Chondrocyte (in vitro differentiated cells): Measurements from ENCODE around the gene FAM186B. TPM values are rescaled to one million over a fixed set of nuclear protein-coding genes. Genes with fewer than 3 reads are reported as not detected.

Experiments used
- DNase-seq: peaks from one replicate; pipeline ENCODE4 v3.0.0; 2021; ENCODE audit warnings: mixed read lengths, low spot score
- H3K27ac Mint-ChIP-seq: one replicate; pipeline ENCODE4 v1.8.0; 2021; ENCODE audit warnings: mild to moderate bottlenecking, moderate library complexity, mixed read lengths; ENCODE audit not compliant: unreplicated experiment
- H3K27me3 Mint-ChIP-seq: 2 replicates; pipeline ENCODE4 v1.8.0; 2021; ENCODE audit warnings: low read depth, mixed read lengths
- H3K36me3 Mint-ChIP-seq: 2 replicates; pipeline ENCODE4 v1.8.0; 2021; ENCODE audit warnings: low read depth, mixed read lengths
- H3K4me1 Mint-ChIP-seq: 2 replicates; pipeline ENCODE4 v1.8.0; 2021; ENCODE audit warnings: low read depth, mild to moderate bottlenecking, mixed read lengths
- H3K4me3 Mint-ChIP-seq: one replicate; pipeline ENCODE4 v1.8.0; 2021; ENCODE audit warnings: mild to moderate bottlenecking, moderate library complexity, mixed read lengths; ENCODE audit not compliant: unreplicated experiment
- H3K9me3 Mint-ChIP-seq: 2 replicates; pipeline ENCODE4 v1.8.0; 2021; ENCODE audit warnings: low read depth, mixed read lengths
- total RNA-seq: library from RNA; stranded (reverse); gene quantifications from 3 replicates; pipeline ENCODE4 v1.2.1, GENCODE V29; 2021
- TF ChIP-seq, protein P1 (sequence below): fragments of 200-600 bp; sonication (generic); IDR thresholded peaks from 2 replicates; pipeline ENCODE4 v1.5.0; 2021; ENCODE audit warnings: antibody characterized with exemption, mild to moderate bottlenecking, moderate library complexity

The FAM186B gene
- total RNA-seq, 1 donor from 2014 or later: 0.27 TPM

DNA sequence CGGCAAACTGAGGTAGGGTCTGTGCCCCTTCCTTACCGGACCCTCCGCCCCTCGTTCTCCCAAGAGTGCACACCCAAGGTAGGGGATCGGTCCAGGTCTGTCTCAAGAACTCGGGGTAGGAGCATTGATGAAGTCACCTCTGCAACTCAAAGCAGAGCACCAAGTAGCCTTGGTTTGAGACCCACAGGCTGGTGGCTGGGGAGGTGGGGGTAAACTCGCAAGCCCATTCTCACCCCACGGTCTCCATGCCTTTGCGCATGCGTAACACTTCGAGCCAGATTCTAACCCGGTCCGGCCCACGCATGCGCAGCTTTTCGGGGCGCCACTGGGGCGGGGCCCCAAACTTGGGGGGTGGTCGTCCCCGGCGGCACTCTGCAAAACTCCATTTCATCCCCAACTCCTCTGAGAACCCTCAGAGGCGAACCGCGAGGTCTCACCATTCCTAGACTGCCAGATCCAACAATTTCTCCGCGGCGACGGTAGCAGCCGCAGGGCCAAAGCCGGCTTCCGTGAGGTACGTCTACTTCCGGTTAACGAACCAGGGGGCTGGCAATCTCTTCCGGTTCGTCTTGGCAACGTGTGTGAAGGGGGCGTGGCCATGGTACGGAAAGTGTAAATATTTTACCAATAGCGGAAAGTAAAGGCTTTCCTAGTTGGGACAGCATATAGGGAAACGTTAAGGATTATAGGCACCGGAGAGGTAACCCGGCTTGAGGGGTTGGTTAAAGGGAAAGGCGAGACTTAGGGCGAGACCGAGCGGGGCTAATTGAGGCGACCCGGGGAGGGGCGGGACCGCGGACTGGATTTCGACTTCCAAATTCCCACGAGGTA, 37.6 kb downstream of the FAM186B start, which contains the start of gene MCRS1:
Gene MCRS1 (minus strand): TSS at position 532 of the 831 bp plus-strand sequence. CDS start 1,411 bp downstream, outside the sequence.
- H3K36me3 Mint-ChIP-seq: peaks cover 6% of the 10 kb centered on the region
- peak within 1 kb of the TSS; percentile 95 for H3K27ac Mint-ChIP-seq
- DNase-seq: no peak
- peaks cover 41% of the 10 kb centered on the region for H3K4me1 Mint-ChIP-seq
- H3K9me3 Mint-ChIP-seq: no peaks in the 10 kb centered on the region
- H3K4me3 Mint-ChIP-seq: peak within 1 kb of the TSS; percentile 95
- TF ChIP-seq, protein P1, sequence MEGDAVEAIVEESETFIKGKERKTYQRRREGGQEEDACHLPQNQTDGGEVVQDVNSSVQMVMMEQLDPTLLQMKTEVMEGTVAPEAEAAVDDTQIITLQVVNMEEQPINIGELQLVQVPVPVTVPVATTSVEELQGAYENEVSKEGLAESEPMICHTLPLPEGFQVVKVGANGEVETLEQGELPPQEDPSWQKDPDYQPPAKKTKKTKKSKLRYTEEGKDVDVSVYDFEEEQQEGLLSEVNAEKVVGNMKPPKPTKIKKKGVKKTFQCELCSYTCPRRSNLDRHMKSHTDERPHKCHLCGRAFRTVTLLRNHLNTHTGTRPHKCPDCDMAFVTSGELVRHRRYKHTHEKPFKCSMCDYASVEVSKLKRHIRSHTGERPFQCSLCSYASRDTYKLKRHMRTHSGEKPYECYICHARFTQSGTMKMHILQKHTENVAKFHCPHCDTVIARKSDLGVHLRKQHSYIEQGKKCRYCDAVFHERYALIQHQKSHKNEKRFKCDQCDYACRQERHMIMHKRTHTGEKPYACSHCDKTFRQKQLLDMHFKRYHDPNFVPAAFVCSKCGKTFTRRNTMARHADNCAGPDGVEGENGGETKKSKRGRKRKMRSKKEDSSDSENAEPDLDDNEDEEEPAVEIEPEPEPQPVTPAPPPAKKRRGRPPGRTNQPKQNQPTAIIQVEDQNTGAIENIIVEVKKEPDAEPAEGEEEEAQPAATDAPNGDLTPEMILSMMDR: no peak
- no peaks in the 10 kb centered on the region for H3K27me3 Mint-ChIP-seq

DNA sequence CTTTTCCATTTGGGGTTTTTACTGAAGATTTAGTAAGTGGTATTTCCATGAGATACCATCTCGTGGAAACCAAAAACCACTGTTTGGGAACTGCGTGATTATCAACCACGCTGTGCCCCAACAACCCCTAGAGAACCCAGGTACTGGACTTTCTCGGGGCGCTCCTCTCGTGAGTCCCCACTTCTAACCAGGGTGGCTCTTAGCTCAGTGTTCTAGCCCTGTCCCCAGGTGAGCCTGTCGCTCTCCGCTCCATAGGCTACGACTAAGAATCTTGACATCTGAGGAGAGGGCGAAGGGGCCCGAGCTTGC, 38.2 kb downstream of the FAM186B start:
- DNase-seq: no peak
- Mint-ChIP-seq H3K9me3 (no peaks in the 10 kb centered on the region), H3K4me3 (peak overlapping the region; percentile 95), H3K36me3 (peaks cover 10% of the 10 kb centered on the region), H3K27ac (peak overlapping the region; percentile 95), H3K4me1 (peaks cover 41% of the 10 kb centered on the region), H3K27me3 (no peaks in the 10 kb centered on the region)
- TF ChIP-seq, protein P1: no peak

DNA sequence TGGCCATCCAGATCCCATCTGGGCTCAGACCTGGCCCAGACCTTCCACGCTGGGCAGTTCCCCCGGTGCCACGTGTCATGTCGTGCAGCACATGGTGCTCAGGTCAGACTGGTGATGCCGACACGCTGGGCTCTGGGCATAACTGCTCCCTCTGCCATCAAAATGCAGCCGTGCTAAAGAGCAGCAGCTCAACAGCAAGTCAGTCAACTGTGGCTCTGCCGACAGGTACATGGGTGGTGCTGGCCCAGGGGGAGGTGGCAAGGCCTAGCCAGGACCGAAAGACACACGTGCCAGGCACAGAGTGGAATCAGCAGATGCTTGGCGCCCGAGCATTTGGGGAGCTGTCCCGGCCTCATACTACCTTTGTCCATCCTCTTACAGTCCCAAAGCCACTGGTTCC, 39.1 kb downstream of the FAM186B start:
- TF ChIP-seq, protein P1: no peak
- DNase-seq: no peak
- Mint-ChIP-seq H3K4me1 (peaks cover 41% of the 10 kb centered on the region), H3K27me3 (no peaks in the 10 kb centered on the region), H3K4me3 (no peak overlapping the region), H3K36me3 (peaks cover 14% of the 10 kb centered on the region), H3K27ac (no peak overlapping the region), H3K9me3 (no peaks in the 10 kb centered on the region)

DNA sequence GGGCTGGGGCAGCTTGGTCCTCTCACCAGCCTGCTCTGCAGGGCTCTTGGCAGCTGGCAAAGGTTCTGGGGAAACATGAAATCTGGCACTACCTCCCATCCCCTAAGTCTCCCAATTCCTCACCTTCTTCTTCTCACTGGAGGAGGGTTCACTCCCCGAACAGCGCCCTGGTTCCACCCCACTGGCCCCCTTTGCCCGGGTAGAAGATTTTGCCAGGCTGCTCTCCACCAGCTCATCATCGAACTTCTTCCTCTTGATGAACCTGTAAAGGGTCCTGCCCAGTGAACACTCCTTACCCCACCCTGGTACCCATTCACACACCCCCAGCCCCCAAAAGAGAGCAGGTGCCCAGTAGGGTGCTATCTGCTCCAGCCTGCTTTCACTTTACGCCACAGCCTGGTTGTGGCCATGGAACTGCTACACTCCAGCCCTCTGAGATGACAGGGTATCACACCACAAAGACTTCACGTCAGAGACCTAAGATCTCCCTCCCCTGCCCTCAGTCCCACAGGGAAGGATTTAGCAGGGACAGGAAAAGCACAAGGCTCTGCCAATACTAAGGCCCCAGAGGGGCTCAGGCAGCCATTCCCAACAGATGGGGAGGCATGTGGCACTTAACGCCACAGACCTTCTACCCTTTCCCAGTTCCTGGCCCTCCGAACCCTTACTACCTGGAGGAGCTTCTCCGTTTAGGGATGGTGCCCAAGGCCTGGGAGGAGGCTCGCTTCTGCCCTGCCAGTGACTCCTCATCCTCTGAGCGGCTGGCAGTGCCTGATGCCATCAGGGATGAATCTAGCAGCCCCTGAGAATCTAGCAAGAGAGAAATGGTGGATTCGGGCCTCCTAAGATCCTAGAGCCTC, 39.8 kb downstream of the FAM186B start:
- Mint-ChIP-seq H3K27me3 (no peaks in the 10 kb centered on the region), H3K36me3 (peaks cover 17% of the 10 kb centered on the region), H3K9me3 (no peaks in the 10 kb centered on the region), H3K4me1 (peaks cover 37% of the 10 kb centered on the region), H3K27ac (peak overlapping the region; percentile 63), H3K4me3 (no peak overlapping the region)
- DNase-seq: no peak
- TF ChIP-seq, protein P1: no peak

DNA sequence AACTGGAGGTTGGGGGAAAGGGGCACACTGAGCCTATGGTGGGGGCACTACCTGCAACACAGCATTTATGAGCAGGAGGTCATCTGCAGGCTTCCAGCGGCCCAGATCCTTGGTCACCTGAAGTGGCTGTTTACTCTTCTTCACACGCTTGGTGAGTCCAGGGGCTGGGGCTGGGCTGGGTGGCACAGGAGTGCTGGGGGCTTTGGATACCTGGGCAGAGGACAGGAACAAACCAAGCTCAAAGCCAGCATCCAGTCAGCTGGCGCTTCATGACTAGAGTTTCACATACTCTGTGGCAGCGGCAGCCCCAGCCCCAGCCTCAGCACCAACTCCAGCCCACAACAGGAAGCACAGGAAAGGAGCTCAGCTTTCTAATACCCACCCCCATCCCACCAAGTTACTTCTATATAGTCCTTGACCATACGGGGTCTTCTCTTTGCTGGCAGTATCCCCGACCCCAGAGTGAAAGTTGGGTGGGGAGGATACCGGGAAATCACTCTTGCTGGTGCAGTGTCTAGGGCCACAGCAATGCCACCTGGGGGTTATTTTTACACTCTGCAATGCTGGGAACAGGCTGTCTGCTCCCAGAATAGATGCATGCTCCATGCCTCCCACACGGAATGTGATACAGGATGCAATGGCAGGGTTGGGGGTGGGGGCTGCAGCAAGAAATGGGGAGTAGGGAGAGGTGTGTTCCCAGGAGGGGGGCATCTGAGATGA, 40.6 kb downstream of the FAM186B start:
- TF ChIP-seq, protein P1: peak; percentile 11
- Mint-ChIP-seq H3K9me3 (no peaks in the 10 kb centered on the region), H3K4me3 (no peak overlapping the region), H3K27me3 (no peaks in the 10 kb centered on the region), H3K36me3 (peaks cover 20% of the 10 kb centered on the region), H3K27ac (peak overlapping the region; percentile 63), H3K4me1 (peaks cover 33% of the 10 kb centered on the region)
- peak; percentile 40 for DNase-seq
